Body of pancreas (tissue), 4 donors: Measurements from ENCODE around the gene AKR1C2.

Experiments
- CTCF ChIP-seq, 7 experiments: fragments of 450-650 bp in 4 of 7; fragments of 200-600 bp in 3 of 7; sonication (generic) in 3 of 7; IDR thresholded peaks; one replicate each; pipeline ENCODE4 v1.5.1; 2016 to 2019; ENCODE audit warnings: antibody characterized with exemption in 7 of 7
- POLR2A ChIP-seq, 3 donors: fragments of 450-650 bp; IDR thresholded peaks; one replicate each; pipeline ENCODE4 v1.6.1; 2016; ENCODE audit warnings: antibody characterized with exemption in 3 of 3, mild to moderate bottlenecking in 2 of 3

DNA sequence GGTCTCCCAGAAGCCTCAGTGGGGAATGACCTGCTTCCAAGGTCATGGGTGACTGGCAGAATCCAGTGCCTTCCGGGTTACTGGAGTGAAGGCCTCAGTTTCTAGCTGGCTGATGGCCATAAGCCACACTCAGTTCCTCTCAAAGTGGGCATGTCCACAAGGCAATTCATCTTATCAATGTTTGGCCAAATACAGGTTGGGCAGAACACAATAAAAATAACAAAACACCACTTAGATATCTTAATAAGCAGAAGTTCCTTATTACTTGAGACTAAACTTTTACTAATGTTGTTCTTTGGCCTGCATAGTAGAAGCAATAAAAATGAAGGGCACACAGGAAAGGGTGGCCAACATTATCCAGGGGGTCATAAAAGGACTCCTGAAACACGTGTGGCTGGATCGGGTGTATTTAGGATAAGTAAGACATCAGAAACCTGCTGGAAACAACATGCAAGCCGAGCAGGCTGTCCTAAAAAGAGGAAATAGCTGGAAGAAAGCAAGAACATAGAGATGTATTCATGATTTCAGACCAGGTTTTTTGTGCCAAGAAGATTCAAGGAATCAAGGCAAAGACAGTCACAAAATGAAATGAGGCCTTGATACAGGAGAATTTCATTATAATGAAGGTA is 19.6 kb upstream of the AKR1C2 start:
- no peak for TF ChIP-seq CTCF (IDR thresholded peaks at IDR 0.05)
- no peak for TF ChIP-seq POLR2A (IDR thresholded peaks at IDR 0.05)
